GM13977 (cell line): Measurements from ENCODE around the gene SLC25A12.
"Not testable (repeated sequence)": the region's sequence is repeated elsewhere in the genome, so short reads cannot be mapped to it uniquely, and the experiment has no call there.

Experiments used
- DNase-seq: peaks from one replicate; pipeline ENCODE4 v3.0.0; 2012; ENCODE audit warnings: low spot score
- in situ Hi-C: fragments of 300-500 bp; cut with MboI; formaldehyde crosslinking; loops from one replicate; pipeline ENCODE4 v1.12.0; 2022; ENCODE audit warnings: low sequenced_read_pairs, low pct_unique_long_range_greater_than_20kb, mixed read lengths, inconsistent platforms; ENCODE audit not compliant: unreplicated experiment
- TF ChIP-seq, protein P1 (sequence below): IDR thresholded peaks from 2 replicates; pipeline ENCODE4 v1.5.1; 2012; ENCODE audit warnings: mild to moderate bottlenecking, control low read depth; ENCODE audit not compliant: insufficient read depth; ENCODE audit errors: extremely low read depth, missing control alignments

Gene SLC25A12

DNA sequence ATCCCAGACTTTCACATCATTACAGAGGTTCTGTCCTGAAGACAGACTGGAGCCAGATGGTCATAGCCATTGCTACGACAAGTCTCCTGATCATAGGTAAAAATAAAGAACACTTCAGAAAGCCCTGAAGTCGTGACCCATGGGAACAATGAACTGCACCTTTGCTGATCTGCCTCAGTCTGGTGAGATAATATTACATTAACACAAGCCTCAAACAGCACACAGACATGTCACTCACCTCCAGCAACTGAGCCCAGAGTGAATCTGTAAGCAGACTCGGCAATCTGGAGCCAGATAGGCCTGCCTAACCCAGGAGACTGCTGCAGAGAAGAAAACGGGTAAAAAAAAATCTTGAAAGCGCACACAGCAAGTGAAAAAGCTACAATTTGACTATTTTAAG lies 79.2 kb downstream of the SLC25A12 start:
- in situ Hi-C loops, result loop anchor here (25.0 kb wide), 1 partner anchor 272 kb away; the partner anchor contains the start of gene DLX1
- TF ChIP-seq, protein P1, sequence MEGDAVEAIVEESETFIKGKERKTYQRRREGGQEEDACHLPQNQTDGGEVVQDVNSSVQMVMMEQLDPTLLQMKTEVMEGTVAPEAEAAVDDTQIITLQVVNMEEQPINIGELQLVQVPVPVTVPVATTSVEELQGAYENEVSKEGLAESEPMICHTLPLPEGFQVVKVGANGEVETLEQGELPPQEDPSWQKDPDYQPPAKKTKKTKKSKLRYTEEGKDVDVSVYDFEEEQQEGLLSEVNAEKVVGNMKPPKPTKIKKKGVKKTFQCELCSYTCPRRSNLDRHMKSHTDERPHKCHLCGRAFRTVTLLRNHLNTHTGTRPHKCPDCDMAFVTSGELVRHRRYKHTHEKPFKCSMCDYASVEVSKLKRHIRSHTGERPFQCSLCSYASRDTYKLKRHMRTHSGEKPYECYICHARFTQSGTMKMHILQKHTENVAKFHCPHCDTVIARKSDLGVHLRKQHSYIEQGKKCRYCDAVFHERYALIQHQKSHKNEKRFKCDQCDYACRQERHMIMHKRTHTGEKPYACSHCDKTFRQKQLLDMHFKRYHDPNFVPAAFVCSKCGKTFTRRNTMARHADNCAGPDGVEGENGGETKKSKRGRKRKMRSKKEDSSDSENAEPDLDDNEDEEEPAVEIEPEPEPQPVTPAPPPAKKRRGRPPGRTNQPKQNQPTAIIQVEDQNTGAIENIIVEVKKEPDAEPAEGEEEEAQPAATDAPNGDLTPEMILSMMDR, result no peak

DNA sequence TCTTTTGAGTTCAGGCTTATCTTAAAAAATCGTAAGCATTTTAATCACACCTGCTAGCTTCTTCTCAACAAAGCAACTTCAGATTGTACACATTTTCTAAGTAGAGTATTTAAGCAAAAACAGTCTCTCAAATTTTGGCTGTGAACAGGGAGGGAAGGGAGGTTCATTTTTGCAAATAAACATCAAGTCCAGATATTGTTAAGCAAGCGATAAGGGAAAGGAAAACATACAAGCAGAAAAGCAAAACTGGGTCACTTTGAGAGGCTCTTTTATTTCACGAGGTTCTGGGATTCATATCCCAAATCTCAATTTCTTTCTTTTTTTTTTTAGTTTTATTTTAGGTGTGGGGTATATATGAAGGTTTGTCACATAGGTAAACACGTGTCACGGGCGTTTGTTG lies 79.9 kb downstream of the SLC25A12 start:
- in situ Hi-C loops, result loop anchor here (25.0 kb wide), 1 partner anchor 273 kb away; the partner anchor contains the start of gene DLX1
- TF ChIP-seq, protein P1, result no peak
- no peak for DNase-seq

More for the DNA sequence above, 79.2 kb downstream of the SLC25A12 start:
- no peak for DNase-seq

DNA sequence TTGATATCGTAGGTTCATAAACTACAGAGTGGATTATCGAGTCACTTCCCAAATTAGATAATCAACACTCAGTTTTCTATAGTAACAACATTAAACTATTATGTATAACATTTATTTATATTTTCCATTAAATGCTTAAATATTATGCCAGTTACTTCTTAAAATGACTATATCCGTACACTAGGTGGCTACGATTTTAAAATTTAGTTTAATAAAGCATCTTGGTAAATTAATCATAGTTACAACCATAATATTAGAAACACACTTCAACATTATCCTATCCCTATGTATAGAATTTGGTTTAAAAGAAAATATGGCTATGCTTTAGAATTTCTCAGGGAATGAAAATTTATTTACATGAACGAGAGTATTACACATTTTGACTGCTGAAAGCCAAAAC lies 80.3 kb downstream of the SLC25A12 start:
- TF ChIP-seq, protein P1, result no peak
- no peak for DNase-seq
- in situ Hi-C loops, result loop anchor here (25.0 kb wide), 1 partner anchor 274 kb away; the partner anchor contains the start of gene DLX1

DNA sequence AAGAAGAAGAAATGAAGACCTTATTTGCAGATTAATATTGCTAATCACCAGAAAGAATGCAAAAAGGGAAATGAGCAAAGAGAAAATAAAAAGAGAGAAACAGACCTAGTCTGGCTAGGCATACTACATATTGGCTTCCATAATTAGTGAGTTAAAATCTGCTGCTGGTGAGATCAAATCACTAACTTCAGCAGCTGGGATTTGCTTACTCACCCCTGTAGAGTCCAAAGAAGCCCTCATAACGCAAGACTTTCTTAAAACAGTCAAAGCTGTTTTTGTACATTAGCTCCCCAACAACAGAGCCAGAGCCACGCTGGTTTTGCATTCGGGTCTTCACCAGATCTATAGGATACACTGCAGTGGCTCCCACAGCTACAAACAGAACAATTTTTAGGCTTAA lies 80.9 kb downstream of the SLC25A12 start:
- DNase-seq, result no peak
- TF ChIP-seq, protein P1, result no peak
- in situ Hi-C loops, result loop anchor here (25.0 kb wide), 1 partner anchor 274 kb away; the partner anchor contains the start of gene DLX1

DNA sequence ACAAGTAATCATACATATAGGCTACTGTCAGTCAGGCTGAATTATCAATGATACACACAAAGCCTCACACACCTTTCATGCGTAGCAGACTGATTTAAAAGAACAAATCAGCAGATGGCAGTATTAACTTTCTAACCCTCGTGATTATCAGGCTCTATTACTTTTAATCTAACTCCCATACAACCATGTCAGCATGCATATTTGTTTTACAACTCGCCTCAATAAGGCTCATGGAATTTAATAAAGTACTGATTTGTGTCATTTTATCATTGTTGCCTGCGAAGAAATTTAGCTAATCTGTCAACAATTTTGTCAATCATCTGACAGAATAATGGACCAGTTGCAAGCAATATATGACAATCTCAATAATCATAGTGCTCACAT lies 82.8 kb downstream of the SLC25A12 start:
- in situ Hi-C loops, result loop anchor here (25.0 kb wide), 1 partner anchor 276 kb away; the partner anchor contains the start of gene DLX1
- DNase-seq, result peak; percentile 12
- TF ChIP-seq, protein P1, result peak; percentile 35

DNA sequence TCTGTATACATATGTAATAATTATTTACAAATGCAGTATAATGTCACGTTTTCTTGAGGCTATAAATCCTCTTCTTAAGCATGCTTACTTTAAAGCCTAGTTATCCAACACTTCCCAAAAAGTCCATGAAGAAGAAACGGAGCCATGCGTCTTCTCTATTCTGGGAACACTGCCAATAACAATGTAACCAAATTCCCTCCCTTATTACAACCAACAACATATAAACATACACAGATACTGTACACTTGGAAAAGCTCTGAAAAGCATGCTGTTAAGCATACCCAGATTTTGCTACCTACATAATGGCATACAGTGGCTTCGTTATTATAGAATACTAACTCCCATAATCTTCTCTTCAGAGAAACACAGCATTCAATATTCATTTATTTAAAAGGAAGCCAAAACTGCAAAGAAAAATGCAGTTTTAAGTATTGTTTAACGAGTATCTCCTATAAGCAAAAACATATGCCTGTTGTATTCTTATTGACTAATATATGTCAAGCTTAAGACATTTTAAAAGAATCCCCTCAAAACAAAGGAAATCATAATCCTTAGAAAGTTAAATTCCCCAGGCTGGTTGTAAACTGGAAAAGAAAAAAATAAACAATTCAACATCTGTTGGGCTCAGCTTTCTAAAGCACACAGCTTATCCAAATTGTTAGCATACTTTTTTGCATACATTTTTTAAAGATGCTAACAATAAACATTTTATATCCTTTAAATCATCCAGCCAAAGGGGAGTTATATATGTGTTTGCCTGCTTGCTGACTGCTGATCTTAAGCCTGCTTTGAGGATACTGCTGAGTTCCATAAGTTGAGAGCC lies 83.4 kb downstream of the SLC25A12 start:
- TF ChIP-seq, protein P1, result no peak
- DNase-seq, result no peak
- in situ Hi-C loops, result loop anchor here (25.0 kb wide), 1 partner anchor 277 kb away; the partner anchor contains the start of gene DLX1

DNA sequence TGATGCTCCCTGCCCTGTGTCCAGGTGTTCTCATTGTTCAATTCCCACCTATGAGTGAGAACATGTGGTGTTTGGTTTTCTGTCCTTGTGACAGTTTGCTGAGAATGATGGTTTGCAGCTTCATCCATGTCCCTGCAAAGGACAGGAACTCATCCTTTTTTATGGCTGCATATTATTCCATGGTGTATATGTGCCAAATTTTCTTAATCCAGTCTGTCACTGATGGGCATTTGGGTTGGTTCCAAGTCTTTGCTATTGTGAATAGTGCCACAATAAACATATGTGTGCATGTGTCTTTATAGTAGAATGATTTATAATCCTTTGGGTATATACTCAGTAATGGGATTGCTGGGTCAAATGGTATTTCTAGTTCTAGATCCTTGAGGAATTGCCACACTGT lies 85.2 kb downstream of the SLC25A12 start:
- in situ Hi-C loops, result loop anchor here (25.0 kb wide), 1 partner anchor 278 kb away; the partner anchor contains the start of gene DLX1
- not testable (repeated sequence) for DNase-seq
